ENCODE data around the gene MAN1B1. TPM values are rescaled to one million over a fixed set of nuclear protein-coding genes. Genes with fewer than 3 reads are reported as not detected.

MAN1B1 gene
- total RNA-seq, 1 donor from 2014 or later: 27.4 TPM

DNA sequence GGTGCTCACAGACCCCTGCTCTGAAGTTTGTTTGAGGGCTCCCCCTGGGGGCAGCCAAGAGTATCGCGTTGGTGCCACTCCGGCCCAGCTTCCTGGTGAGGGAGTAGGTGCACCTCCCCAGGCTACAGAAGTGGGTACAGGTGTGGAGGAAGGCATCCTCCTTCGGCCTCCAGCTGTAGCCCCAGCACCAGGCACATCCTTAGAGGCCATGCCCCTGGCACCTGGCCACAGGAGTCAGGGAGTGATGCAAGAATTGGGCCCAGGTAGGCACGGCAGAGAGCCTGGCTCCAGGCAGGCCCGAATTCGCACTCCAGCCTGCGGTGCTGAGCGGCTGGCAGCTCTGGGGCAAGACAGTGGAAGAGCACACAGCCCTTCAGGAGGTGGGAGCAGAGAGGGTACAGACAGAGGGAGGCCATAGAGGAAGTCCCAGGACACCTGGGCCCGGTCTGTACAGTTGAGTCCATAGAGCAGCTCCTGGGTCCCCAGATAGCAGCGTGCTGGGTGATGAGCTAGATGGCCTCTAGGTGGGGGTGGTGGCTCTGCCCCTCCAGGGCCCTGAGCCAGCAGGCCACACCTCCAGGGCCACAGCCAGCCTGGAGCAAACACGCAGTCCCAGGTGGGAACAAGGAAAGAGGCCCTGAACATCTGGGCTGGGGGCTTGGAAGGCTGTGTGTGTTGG, 18.8 kb upstream of the MAN1B1 start:
- peak; percentile 78 for ATAC-seq
- DNase-seq (ENCODE audit: low spot score): peak; percentile 86

- no peak for DNase-seq (ENCODE audit: low spot score)
- no peak for ATAC-seq
Observed at GRCh38 chr9:137068539-137069507, 18.0 kb upstream of the MAN1B1 start.

GRCh38 chr9:137069508-137070091, 17.2 kb upstream of the MAN1B1 start:
- DNase-seq (ENCODE audit: low spot score) (no peak), ATAC-seq (no peak)

DNA sequence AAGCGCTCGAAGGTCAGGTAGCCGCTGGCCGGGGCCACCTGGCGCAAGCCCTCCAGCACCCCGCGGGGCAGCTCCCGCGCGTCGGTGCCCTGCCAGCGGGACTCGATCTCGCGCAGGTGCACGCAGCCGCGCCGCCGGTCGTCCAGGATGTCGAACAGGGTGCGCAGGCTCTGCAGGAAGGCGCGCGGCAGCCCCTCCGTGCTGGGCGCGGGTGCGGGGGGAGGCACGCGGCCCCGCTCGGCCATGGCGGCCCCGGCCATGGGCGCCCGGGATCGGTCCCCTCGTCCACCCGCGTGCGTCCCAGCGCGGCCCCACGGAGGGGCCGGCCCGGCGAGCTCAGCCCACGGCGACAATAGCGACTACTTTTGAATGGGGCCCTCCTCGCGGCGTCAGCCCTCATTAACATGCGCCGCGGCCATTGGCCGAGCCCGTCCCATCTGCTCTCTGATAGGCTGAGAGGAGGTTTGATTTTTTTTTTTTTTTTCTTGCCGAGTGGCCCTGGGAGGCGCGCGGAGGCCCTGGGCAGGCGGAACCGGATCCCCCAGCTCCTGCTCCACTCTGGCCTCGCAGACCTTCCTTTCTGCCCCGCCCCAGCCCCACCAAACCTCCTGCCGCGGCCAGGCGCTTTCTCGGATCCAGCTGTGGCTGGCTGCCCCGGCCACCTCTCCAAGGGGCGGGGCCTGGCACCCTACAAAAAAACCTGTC, 16.4 kb upstream of the MAN1B1 start, which contains the start of gene SAPCD2:
Gene SAPCD2 (minus strand): TSS at position 357 of the 705 bp plus-strand sequence. CDS start 97 bp downstream, at position 260.
- DNase-seq (ENCODE audit: low spot score) (peak; percentile 79), ATAC-seq (peak; percentile 82)

DNA sequence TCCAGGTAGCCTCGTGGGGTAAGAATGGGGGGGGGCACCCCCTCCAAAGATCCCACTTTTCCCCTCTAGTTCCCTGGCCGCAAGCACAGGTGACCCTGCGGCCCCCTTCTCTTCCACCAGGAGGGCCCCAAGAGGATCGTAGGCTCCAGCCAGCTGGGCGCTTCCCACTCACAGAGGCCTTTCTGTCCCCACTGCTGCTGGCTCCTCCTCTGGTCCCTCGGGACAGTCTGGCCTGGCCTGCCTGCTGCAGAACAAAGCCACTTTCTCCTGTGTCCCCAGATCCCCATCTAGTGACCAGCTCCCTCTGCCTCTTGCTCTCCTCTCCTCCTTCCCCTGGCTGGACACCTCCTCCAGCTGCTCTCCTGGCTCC, 15.9 kb upstream of the MAN1B1 start:
- ATAC-seq (peak; percentile 2), DNase-seq (ENCODE audit: low spot score) (no peak)

- ATAC-seq: no peak
- DNase-seq (ENCODE audit: low spot score): no peak
Observed at GRCh38 chr9:137071282-137071681, 15.5 kb upstream of the MAN1B1 start.

GRCh38 chr9:137073992-137074399, 12.8 kb upstream of the MAN1B1 start:
- no peak for DNase-seq (ENCODE audit: low spot score)
- ATAC-seq: no peak

GRCh38 chr9:137074657-137075274, 12.0 kb upstream of the MAN1B1 start:
- DNase-seq (ENCODE audit: low spot score) (no peak), ATAC-seq (no peak)

DNA sequence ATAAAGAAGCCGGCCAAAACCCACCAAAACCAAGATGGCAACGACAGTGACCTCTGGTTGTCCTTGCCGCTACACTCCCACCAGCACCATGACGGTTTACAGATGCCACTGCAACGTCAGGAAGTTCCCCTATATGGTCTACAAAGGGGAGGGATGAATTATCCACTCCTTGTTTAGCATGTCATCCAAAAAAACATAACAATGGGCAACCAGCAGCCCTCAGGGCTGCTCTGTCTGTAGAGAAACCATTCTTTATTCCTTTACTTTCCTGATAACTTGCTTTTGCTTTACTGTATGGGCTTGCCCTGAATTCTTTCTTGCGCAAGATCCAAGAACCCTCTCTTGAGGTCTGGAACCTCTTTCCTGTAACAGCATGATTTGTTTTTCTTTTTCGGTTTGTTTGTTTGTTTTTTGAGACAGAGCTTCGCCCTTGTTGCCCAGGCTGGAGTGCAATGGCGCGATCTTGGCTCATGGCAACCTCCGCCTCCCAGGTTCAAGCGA, 11.5 kb upstream of the MAN1B1 start:
- ATAC-seq (no peak), DNase-seq (ENCODE audit: low spot score) (no peak)

GRCh38 chr9:137076636-137077009, 10.2 kb upstream of the MAN1B1 start:
- no peak for ATAC-seq
- no peak for DNase-seq (ENCODE audit: low spot score)

DNA sequence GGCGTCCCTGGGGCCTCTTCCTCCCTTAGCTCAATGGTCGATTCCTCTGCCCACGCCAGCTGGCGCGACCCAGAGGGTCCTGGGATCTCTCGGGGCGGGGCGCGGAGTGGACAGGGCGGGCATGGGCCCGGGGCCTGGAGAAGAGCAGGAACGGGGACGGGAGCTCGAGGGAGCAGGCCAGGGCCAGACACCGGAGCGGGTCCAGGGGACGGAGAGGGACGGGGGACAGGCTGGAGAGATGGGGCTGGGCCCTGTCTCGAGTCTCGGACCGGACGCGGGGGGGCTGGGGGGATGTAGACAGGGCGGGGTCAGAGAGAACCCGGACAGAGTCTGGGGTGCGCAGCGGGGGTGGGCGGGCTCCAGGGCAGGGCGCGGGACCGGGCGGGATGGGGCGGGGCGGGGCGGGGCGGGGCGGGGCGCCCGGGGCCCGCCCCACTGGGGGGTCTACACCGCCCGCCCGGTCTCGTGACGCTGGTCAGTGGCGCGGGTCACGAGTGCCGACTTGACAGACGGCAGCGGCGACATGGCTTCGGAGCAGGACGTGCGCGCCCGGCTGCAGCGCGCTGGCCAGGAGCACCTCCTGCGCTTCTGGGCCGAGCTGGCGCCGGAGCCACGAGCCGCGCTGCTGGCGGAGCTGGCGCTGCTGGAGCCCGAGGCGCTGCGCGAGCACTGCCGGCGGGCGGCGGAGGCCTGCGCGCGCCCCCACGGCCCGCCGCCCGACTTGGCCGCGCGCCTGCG, 9.6 kb upstream of the MAN1B1 start, which contains the start of gene UAP1L1:
Gene UAP1L1 (plus strand): TSS at position 508 of the 738 bp plus-strand sequence. CDS start 16 bp downstream, at position 524.
- ATAC-seq: peak; percentile 53

DNA sequence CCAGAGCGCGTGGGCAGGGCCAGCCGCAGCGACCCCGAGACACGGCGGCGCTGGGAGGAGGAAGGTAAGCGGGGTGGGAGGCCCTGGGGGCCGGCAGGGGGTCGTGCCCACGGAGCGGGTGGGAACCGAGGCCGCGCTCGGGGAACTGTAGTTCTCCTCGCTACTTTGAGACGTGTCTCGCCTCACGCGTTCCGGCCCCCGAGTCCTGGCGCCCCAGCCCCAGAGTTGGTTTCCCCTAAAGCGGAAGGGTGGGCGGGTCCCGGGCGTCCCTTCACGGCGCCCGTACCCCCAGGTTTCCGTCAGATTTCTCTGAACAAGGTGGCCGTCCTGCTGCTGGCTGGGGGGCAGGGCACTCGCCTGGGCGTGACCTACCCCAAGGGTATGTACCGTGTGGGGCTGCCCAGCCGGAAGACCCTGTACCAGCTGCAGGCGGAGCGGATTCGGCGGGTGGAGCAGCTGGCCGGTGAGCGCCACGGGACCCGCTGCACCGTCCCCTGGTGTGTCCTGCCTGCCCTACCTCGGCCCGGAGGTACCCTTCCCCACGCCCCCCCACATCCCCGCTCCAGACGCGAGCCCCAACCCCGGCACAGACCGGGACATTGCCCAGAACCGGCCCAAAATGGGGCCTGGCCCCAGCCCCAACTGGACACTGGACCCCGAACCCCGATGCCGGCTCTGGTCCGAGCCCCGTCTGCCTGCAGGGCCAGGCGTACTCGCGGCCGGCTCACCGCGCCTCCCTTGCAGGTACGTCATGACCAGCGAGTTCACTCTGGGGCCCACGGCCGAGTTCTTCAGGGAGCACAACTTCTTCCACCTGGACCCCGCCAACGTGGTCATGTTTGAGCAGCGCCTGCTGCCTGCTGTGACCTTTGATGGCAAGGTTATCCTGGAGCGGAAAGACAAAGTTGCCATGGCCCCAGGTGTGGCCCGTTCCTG, 8.8 kb upstream of the MAN1B1 start:
- ATAC-seq (no peak), DNase-seq (ENCODE audit: low spot score) (peak; percentile 49)

More for the DNA sequence above, 9.6 kb upstream of the MAN1B1 start, which contains the start of gene UAP1L1:
- no peak for DNase-seq (ENCODE audit: low spot score)

DNA sequence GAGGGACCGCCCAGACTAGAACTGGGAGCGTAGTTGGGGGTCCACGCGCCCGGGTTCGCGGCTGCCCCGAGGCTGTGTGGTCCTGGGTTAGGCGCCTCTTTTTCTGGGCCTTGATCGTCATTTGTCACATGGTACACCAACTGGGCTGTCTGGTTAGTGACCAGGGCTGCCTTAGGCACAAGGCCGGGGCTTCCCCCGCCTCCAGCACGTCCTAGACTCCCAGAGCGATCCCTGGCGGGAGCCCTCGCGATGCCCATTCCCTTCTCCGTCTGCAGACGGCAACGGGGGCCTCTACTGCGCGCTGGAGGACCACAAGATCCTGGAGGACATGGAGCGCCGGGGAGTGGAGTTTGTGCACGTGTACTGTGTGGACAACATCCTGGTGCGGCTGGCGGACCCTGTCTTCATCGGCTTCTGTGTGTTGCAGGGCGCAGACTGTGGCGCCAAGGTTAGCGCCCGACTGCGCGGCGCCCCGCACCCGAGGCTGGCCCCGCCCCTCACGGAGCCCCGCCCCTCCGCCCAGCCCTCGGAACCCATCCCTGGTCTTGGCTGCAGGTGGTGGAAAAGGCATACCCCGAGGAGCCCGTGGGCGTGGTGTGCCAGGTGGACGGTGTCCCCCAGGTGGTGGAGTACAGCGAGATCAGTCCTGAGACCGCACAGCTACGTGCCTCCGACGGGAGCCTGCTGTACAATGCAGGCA, 7.9 kb upstream of the MAN1B1 start:
- ATAC-seq (peak; percentile 32), DNase-seq (ENCODE audit: low spot score) (peak; percentile 44)

DNA sequence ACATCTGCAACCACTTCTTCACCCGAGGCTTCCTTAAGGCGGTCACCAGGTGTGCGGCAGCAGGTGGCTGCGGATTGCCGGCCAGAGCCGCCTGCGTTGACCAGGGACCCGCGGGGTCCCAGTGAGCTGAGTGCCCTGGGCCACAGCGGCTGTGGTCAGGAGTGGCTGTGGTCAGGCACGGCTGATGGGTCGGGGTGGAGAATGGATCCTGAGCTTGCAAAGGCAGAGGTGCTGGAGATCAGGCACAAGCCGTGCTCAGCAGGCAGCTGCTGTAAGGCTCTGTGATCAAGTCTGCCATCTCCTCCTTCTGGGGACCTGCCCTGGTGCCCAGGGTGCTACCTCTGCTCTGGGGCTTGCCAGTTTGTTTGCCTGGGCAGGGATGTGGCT, 7.4 kb upstream of the MAN1B1 start:
- ATAC-seq (no peak), DNase-seq (ENCODE audit: low spot score) (no peak)

GRCh38 chr9:137080260-137081122, 6.3 kb upstream of the MAN1B1 start:
- ATAC-seq: no peak
- DNase-seq (ENCODE audit: low spot score): no peak

DNA sequence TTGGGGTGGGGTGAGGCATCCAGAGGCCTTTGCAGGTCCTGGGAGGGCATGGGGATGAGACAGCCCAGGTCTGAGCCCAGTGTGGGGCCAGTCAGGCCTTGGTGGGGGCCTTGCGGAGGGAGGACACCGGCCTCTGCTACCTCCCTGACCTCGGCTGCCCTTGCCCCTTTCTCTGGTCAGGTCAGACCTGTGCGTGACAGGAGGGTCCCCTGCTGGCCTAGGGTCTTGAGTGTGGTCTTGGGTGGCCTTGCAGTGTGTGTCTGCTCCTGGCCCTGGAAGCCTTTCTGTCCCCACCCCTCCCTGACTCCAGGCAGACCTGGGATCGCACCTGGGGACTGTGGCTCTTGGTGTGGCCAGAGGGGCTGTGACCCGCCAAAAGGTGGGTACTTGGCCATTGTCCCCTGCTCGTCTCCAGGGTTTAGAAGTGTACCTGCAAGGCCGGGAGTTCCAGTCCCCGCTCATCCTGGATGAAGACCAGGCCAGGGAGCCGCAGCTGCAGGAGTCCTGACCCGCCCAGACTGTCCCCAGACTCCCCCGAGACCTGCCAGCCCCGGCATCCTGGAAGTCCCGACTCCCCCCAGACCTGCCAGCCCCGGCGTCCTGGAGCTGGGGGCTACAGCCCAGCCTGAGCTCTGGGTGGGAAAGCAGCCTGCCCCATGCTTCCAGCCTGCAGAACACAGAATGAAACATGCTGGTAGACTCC, 4.4 kb upstream of the MAN1B1 start:
- no peak for ATAC-seq
- DNase-seq (ENCODE audit: low spot score): peak; percentile 44

All from left lobe of liver (tissue), 2 donors.